ENCODE data around the gene HNRNPH3.

The HNRNPH3 gene

GRCh38 chr10:68329506-68329861 lies 2.4 kb upstream of the HNRNPH3 start:
- DNase-seq = no peak
- intact Hi-C loops (cut with DNase I) = no loop called here

- peak in 8 of 10 donors; percentile 13 to 88 (median 32) for DNase-seq
- intact Hi-C loops (cut with DNase I) = loop anchor here (5.0 to 10.0 kb wide), 3 partner anchors 76 to 476 kb away; partner anchors contain the start of genes RUFY2 and SIRT1
Observed at GRCh38 chr10:68330852-68331454, 911 bp upstream of the HNRNPH3 start.

- intact Hi-C loops (cut with DNase I) = loop anchor here (1.0 to 10.0 kb wide), 5 partner anchors 75 to 478 kb away; partner anchors contain the start of genes HERC4, RUFY2 and SIRT1
Observed at GRCh38 chr10:68332259-68333057, 594 bp downstream of the HNRNPH3 start, which contains the start of gene PBLD. Gene PBLD (minus strand): TSS chr10:68332928. CDS start chr10:68306844, 26,084 bp downstream.

GRCh38 chr10:68333058-68333395 lies 1.2 kb downstream of the HNRNPH3 start:
- intact Hi-C loops (cut with DNase I) = loop anchor here (2.0 to 10.0 kb wide), 4 partner anchors 74 to 478 kb away; partner anchors contain the start of genes HERC4, RUFY2 and SIRT1
- no peak for DNase-seq

More at GRCh38 chr10:68332259-68333057, 594 bp downstream of the HNRNPH3 start, which contains the start of gene PBLD:
- peak; percentile 49 to 95 (median 68) for DNase-seq

- no peak for DNase-seq
- intact Hi-C loops (cut with DNase I) = loop anchor here (2.0 to 10.0 kb wide), 4 partner anchors 74 to 479 kb away; partner anchors contain the start of genes HERC4, RUFY2 and SIRT1
Observed at GRCh38 chr10:68333440-68334431, 1.9 kb downstream of the HNRNPH3 start.

- DNase-seq = no peak
- intact Hi-C loops (cut with DNase I) = loop anchor here (5.0 to 10.0 kb wide), 3 partner anchors 72 to 480 kb away; partner anchors contain the start of genes RUFY2 and SIRT1
Observed at GRCh38 chr10:68334672-68335467, 3.0 kb downstream of the HNRNPH3 start.

GRCh38 chr10:68336754-68337351 lies 5.0 kb downstream of the HNRNPH3 start:
- intact Hi-C loops (cut with DNase I) = loop anchor here (10.0 kb wide), 2 partner anchors 452 to 482 kb away; partner anchors contain the start of gene SIRT1
- DNase-seq = no peak

GRCh38 chr10:68340358-68341080 lies 8.7 kb downstream of the HNRNPH3 start:
- DNase-seq = no peak
- intact Hi-C loops (cut with DNase I) = no loop called here

GRCh38 chr10:68342909-68343516 lies 11.1 kb downstream of the HNRNPH3 start:
- intact Hi-C loops (cut with DNase I) = no loop called here
- DNase-seq = no peak

GRCh38 chr10:68345621-68346020 lies 13.8 kb downstream of the HNRNPH3 start:
- intact Hi-C loops (cut with DNase I) = no loop called here
- DNase-seq = no peak

GRCh38 chr10:68346774-68347173 lies 14.9 kb downstream of the HNRNPH3 start:
- DNase-seq = no peak
- intact Hi-C loops (cut with DNase I) = no loop called here

- DNase-seq = peak in 3 of 10 donors; percentile 20 to 29 (median 23)
Observed at GRCh38 chr10:68348265-68348741, 16.4 kb downstream of the HNRNPH3 start.

GRCh38 chr10:68353537-68353936 lies 21.7 kb downstream of the HNRNPH3 start:
- no peak for DNase-seq
- intact Hi-C loops (cut with DNase I) = no loop called here

More at GRCh38 chr10:68348265-68348741, 16.4 kb downstream of the HNRNPH3 start:
- intact Hi-C loops (cut with DNase I) = no loop called here

GRCh38 chr10:68359189-68359588 lies 27.3 kb downstream of the HNRNPH3 start:
- no peak for DNase-seq
- intact Hi-C loops (cut with DNase I) = no loop called here

GRCh38 chr10:68362590-68362989 lies 30.7 kb downstream of the HNRNPH3 start:
- intact Hi-C loops (cut with DNase I) = no loop called here

GRCh38 chr10:68364101-68364886 lies 32.4 kb downstream of the HNRNPH3 start:
- DNase-seq = no peak
- intact Hi-C loops (cut with DNase I) = no loop called here

More at GRCh38 chr10:68362590-68362989, 30.7 kb downstream of the HNRNPH3 start:
- DNase-seq = no peak

- intact Hi-C loops (cut with DNase I) = no loop called here
- DNase-seq = no peak
Observed at GRCh38 chr10:68365611-68366010, 33.7 kb downstream of the HNRNPH3 start.

All from posterior cingulate gyrus (tissue), 11 donors.